ENCODE results near the gene APOL4.

- TF ChIP-seq, protein P1, sequence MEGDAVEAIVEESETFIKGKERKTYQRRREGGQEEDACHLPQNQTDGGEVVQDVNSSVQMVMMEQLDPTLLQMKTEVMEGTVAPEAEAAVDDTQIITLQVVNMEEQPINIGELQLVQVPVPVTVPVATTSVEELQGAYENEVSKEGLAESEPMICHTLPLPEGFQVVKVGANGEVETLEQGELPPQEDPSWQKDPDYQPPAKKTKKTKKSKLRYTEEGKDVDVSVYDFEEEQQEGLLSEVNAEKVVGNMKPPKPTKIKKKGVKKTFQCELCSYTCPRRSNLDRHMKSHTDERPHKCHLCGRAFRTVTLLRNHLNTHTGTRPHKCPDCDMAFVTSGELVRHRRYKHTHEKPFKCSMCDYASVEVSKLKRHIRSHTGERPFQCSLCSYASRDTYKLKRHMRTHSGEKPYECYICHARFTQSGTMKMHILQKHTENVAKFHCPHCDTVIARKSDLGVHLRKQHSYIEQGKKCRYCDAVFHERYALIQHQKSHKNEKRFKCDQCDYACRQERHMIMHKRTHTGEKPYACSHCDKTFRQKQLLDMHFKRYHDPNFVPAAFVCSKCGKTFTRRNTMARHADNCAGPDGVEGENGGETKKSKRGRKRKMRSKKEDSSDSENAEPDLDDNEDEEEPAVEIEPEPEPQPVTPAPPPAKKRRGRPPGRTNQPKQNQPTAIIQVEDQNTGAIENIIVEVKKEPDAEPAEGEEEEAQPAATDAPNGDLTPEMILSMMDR (IDR thresholded peaks at IDR 0.05) = no peak
- TF ChIP-seq POLR2AphosphoS5 (IDR thresholded peaks at IDR 0.05) = no peak
Observed at GRCh38 chr22:36236388-36237319, 35.0 kb upstream of the APOL4 start.

Measured in sigmoid colon (tissue), 4 donors.